HEK293T (cell line): ENCODE results near the gene MRPL44.

Experiments used
- ARNT ChIP-seq: fragments of 450-650 bp; IDR thresholded peaks from 2 replicates; pipeline ENCODE4 v1.6.1; 2017; ENCODE audit warnings: mild to moderate bottlenecking
- BHLHE40 ChIP-seq: fragments of 450-650 bp; IDR thresholded peaks from 2 replicates; pipeline ENCODE4 v1.6.1; 2016; ENCODE audit warnings: mild to moderate bottlenecking, moderate library complexity, borderline replicate concordance
- ELF4 ChIP-seq: fragments of 450-650 bp; IDR thresholded peaks from 2 replicates; pipeline ENCODE4 v1.6.1; 2017; ENCODE audit warnings: antibody characterized with exemption
- FOXA1 ChIP-seq: fragments of 450-650 bp; IDR thresholded peaks from 2 replicates; pipeline ENCODE4 v1.6.1; 2016; ENCODE audit warnings: mild to moderate bottlenecking
- FOXK2 ChIP-seq: fragments of 450-650 bp; IDR thresholded peaks from 2 replicates; pipeline ENCODE4 v1.6.1; 2016; ENCODE audit warnings: mild to moderate bottlenecking
- FOXM1 ChIP-seq: fragments of 450-650 bp; IDR thresholded peaks from 2 replicates; pipeline ENCODE4 v1.6.1; 2017; ENCODE audit warnings: mild to moderate bottlenecking, borderline replicate concordance
- LEF1 ChIP-seq: fragments of 450-650 bp; IDR thresholded peaks from 2 replicates; pipeline ENCODE4 v1.6.1; 2017; ENCODE audit warnings: mild to moderate bottlenecking, borderline replicate concordance
- NFRKB ChIP-seq: fragments of 450-650 bp; IDR thresholded peaks from 2 replicates; pipeline ENCODE4 v1.6.1; 2016; ENCODE audit warnings: mild to moderate bottlenecking, moderate library complexity
- SP1 ChIP-seq: fragments of 450-650 bp; IDR thresholded peaks from 2 replicates; pipeline ENCODE4 v1.6.1; 2017
- SUZ12 ChIP-seq: fragments of 450-650 bp; IDR thresholded peaks from 2 replicates; pipeline ENCODE4 v1.6.1; 2016; ENCODE audit warnings: mild to moderate bottlenecking
- TARDBP ChIP-seq: fragments of 450-650 bp; IDR thresholded peaks from 2 replicates; pipeline ENCODE4 v1.6.1; 2016
- ZNF384 ChIP-seq: fragments of 450-650 bp; IDR thresholded peaks from 2 replicates; pipeline ENCODE4 v1.6.1; 2016

GRCh38 chr2:223914324-223914723 is 42.9 kb upstream of the MRPL44 start:
- TF ChIP-seq ZNF384 (no peak), FOXM1 (no peak), FOXK2 (no peak), LEF1 (no peak), NFRKB (no peak), SUZ12 (no peak), SP1 (no peak), ARNT (no peak), FOXA1 (no peak), BHLHE40 (no peak), ELF4 (no peak), TARDBP (no peak)
